Motor neuron (in vitro differentiated cells): ENCODE measurements around the gene FHIT. TPM values are rescaled to one million over a fixed set of nuclear protein-coding genes. Genes with fewer than 3 reads are reported as not detected.
A peak's percentile ranks its signal among the peaks of the same experiment; 100 is the strongest.

Experiments used
- ATAC-seq, 8 experiments: fragments of 200-7000 bp; cut with Tn5 transposase; replicated peaks in 6 of 8; 2 replicates each; pipeline ENCODE4 v1.8.0; 2021; ENCODE audit warnings: mild to moderate bottlenecking in 8 of 8, moderate library complexity in 8 of 8
- H3K27ac ChIP-seq, 2 donors: fragments of 250-450 bp; sonication (Bioruptor Pico); 2 replicates each; pipeline ENCODE4 v1.9.0; 2021; ENCODE audit warnings: antibody characterized with exemption in 2 of 2, mild to moderate bottlenecking in 2 of 2, moderate library complexity in 1 of 2
- H3K4me1 ChIP-seq, 2 donors: fragments of 250-450 bp; sonication (Bioruptor Pico); replicated peaks in 1 of 2; 2 replicates each; pipeline ENCODE4 v1.6.1; 2021; ENCODE audit warnings: antibody characterized with exemption in 2 of 2, mild to moderate bottlenecking in 2 of 2, moderate library complexity in 1 of 2
- H3K4me3 ChIP-seq, 5 donors: fragments of 250-450 bp; sonication (Bioruptor Pico); 2 replicates each; pipeline ENCODE4 v1.9.0; 2021; ENCODE audit warnings: antibody characterized with exemption in 5 of 5, mild to moderate bottlenecking in 5 of 5, moderate library complexity in 4 of 5
- WGBS, 10 experiments: fragments of 450-650 bp; shearing (Covaris generic); methylation state at CpG; one replicate each; pipeline ENCODE4 v1.0.0; 2022; 5-methylcytosine and 5-hydroxymethylcytosine counted together
- in situ Hi-C, 9 experiments: fragments of 400-800 bp; cut with MboI; loops; one replicate each; pipeline ENCODE4 v1.15.0; 2021; ENCODE audit warnings: low sequenced_read_pairs in 9 of 9, low pct_unique_long_range_greater_than_20kb in 2 of 9; ENCODE audit not compliant: unreplicated experiment in 9 of 9
- total RNA-seq, 8 experiments: library from RNA; unstranded; fragments of 300-600 nt; gene quantifications; 2 replicates each; pipeline versions ENCODE4 v1.2.3 to v1.2.4, GENCODE V29; 2022

FHIT gene
- total RNA-seq, 8 experiments from 2014 or later: 1.6 to 25.1 (median 12.1) TPM

DNA sequence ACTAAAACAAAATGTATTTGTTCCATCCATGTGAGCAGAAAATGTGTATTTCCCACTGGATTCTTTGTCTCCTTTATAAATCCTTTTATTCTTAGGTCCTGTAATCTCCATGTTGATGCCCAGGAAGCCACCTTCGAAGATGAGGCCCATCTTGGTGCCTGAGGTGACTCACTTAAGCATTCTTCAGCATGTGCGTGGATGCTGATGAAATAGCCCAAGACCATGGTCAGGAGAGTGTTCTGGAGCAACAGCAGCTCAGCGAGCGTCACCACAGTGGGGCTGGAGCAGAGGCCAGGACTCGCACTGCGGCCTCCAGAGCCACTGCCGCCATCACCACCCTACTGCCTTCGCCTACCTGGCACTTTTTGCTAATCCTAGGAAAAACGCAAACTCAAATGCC is 520.9 kb downstream of the FHIT start:
- Histone ChIP-seq H3K27ac (no peak overlapping the region), H3K4me3 (no peak overlapping the region), H3K4me1 (no peaks in the 10 kb centered on the region)
- WGBS, 10 experiments: 80 to 100% (median 94%) methylated on average over 1 to 7 of the region's 9 CpGs; no CpG with 5 or more reads in 2 of the 10 experiments
- no peak for ATAC-seq
- in situ Hi-C loops: no loop called here

GRCh38 chr3:60729056-60729455 is 522.2 kb downstream of the FHIT start:
- 44 to 96% (median 92%) methylated on average over 2 to 6 of the region's 6 CpGs for WGBS, 10 experiments
- ATAC-seq: no peak
- Histone ChIP-seq H3K4me3 (no peak overlapping the region), H3K27ac (no peak overlapping the region), H3K4me1 (no peaks in the 10 kb centered on the region)
- in situ Hi-C loops: no loop called here

GRCh38 chr3:60728006-60728405 is 523.2 kb downstream of the FHIT start:
- no peak overlapping the region for H3K4me3 ChIP-seq
- 30 to 100% (median 75%) methylated on average over 1 of the region's 1 CpG; no CpG with 5 or more reads in 3 of the 10 experiments for WGBS, 10 experiments
- H3K27ac ChIP-seq: no peak overlapping the region
- no peak for ATAC-seq
- H3K4me1 ChIP-seq: no peaks in the 10 kb centered on the region
- in situ Hi-C loops: no loop called here

DNA sequence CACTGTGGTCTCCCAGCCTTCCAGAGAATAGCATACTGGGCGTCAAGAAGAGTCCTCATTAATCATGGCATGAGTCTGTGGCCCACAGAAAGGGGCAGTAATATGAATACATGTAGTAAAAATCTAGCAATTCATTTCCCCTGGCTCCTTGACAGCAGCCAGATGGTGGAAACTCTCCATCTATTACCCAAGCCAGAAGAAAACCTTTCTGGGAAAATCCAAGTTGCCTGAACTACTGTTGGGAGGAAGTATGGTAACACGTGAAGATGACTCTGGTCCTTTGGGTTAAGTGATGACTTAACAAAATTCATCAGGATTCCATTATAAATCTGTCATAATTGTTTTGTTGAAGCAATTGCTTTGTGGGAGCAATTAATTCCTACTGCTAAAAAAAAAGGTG is 530.5 kb downstream of the FHIT start:
- in situ Hi-C loops: no loop called here
- no peak overlapping the region for H3K4me3 ChIP-seq
- peak in 2 of 8 experiments; percentile 31 to 70 for ATAC-seq
- WGBS, 10 experiments: 33 to 100% (median 64%) methylated on average over 1 to 2 of the region's 2 CpGs; no CpG with 5 or more reads in 3 of the 10 experiments
- no peak overlapping the region for H3K27ac ChIP-seq
- no peaks in the 10 kb centered on the region for H3K4me1 ChIP-seq

- H3K4me3 ChIP-seq: no peak overlapping the region
- no peak for ATAC-seq
- H3K4me1 ChIP-seq: no peaks in the 10 kb centered on the region
- WGBS, 10 experiments: 40 to 100% (median 90%) methylated on average over 1 to 3 of the region's 3 CpGs; no CpG with 5 or more reads in 4 of the 10 experiments
- no peak overlapping the region for H3K27ac ChIP-seq
- in situ Hi-C loops: no loop called here
Observed at GRCh38 chr3:60716573-60716972, 534.7 kb downstream of the FHIT start.

- in situ Hi-C loops: no loop called here
- ATAC-seq: no peak
- WGBS, 10 experiments: 50 to 90% (median 76%) methylated on average over 1 of the region's 1 CpG; no CpG with 5 or more reads in 4 of the 10 experiments
- no peak overlapping the region for H3K27ac ChIP-seq
- H3K4me1 ChIP-seq: no peaks in the 10 kb centered on the region
- no peak overlapping the region for H3K4me3 ChIP-seq
Observed at GRCh38 chr3:60708191-60708975, 542.9 kb downstream of the FHIT start.

DNA sequence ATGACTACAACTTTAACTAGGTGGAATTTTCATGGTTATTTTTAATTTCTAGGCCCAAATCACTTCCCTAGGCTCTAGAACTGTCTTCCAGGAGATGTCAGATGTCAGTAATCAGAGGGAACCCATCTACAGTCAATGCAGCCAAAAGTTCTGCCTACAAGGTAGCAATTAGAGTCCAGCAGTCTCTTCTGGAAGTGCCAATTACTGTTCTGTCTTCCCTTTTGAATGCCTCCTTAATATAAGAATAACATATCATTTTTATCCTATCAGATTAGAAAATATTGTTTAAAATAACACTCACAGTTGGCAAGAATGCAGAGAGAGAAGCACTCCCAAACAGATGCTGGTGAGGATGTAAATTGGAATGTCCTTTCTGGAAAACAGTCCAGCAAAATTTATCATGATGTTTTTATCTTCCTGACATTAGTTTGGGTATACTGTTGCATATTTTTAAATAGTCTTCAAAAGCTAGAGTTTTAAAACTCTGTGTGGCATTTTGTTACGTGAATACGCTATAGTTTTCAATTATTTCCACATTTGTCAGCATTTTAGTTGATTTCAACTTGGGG is 543.7 kb downstream of the FHIT start:
- in situ Hi-C loops: no loop called here
- H3K4me3 ChIP-seq: no peak overlapping the region
- no peak for ATAC-seq
- no peaks in the 10 kb centered on the region for H3K4me1 ChIP-seq
- H3K27ac ChIP-seq: no peak overlapping the region
- WGBS, 10 experiments: 82 to 100% (median 100%) methylated on average over 1 to 2 of the region's 2 CpGs; no CpG with 5 or more reads in 2 of the 10 experiments

GRCh38 chr3:60703956-60704736 is 547.1 kb downstream of the FHIT start:
- 0 to 91% (median 83%) methylated on average over 1 to 3 of the region's 3 CpGs; no CpG with 5 or more reads in 1 of the 10 experiments for WGBS, 10 experiments

DNA sequence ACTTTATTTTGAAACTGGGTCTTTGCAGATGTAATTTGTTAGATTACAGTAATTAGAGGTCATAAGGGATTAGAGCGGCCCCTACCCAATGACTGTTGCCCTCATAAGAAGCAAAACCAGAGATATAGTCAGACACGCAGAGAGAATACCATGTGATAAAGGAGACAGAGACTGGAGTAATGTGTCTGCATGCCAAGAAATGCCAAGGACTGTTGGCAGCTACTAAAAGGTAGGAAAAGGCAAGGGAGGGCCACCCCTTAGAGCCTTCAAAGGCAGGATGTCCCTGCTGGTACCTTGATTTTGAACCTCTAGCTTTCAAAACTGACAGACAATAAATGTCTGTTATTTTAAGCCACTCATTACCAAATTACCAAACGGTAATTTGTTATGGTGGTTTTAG is 548.2 kb downstream of the FHIT start:
- in situ Hi-C loops: no loop called here

More at GRCh38 chr3:60703956-60704736, 547.1 kb downstream of the FHIT start:
- ATAC-seq: peak in 1 of 8 experiments; percentile 50
- no peak overlapping the region for H3K27ac ChIP-seq
- H3K4me3 ChIP-seq: no peak overlapping the region
- in situ Hi-C loops: no loop called here
- H3K4me1 ChIP-seq: no peaks in the 10 kb centered on the region

DNA sequence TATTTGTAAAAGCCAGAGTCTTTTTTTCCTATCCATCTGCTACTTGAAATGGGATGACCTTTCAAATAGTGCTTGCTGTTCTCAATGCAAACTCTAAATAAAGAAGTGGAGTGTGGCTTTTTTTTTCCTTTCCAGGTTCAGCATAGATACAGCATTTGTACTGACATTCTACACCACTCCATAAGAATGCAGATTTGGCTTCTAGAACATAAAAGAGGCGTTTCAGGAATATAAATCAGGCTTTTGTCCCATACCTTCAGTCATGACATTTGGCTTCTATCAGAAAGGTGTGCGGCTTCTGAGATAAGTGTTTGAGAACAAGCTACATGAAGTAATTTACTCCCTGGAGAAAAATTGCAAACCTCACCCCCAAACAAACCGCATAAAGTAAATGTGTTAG is 553.1 kb downstream of the FHIT start:
- 0 to 92% (median 38%) methylated on average over 1 to 3 of the region's 3 CpGs; no CpG with 5 or more reads in 1 of the 10 experiments for WGBS, 10 experiments
- H3K4me3 ChIP-seq: no peak overlapping the region
- in situ Hi-C loops: no loop called here
- ATAC-seq: no peak
- no peak overlapping the region for H3K27ac ChIP-seq
- H3K4me1 ChIP-seq: peaks cover 0 to 14% of the 10 kb centered on the region in 2 donors

More for the DNA sequence above, 548.2 kb downstream of the FHIT start:
- ATAC-seq: no peak
- Histone ChIP-seq H3K27ac (no peak overlapping the region), H3K4me3 (no peak overlapping the region), H3K4me1 (peaks cover 0 to 6% of the 10 kb centered on the region in 2 donors)
- WGBS, 10 experiments: 67 to 100% (median 94%) methylated on average over 1 to 3 of the region's 3 CpGs; no CpG with 5 or more reads in 2 of the 10 experiments

DNA sequence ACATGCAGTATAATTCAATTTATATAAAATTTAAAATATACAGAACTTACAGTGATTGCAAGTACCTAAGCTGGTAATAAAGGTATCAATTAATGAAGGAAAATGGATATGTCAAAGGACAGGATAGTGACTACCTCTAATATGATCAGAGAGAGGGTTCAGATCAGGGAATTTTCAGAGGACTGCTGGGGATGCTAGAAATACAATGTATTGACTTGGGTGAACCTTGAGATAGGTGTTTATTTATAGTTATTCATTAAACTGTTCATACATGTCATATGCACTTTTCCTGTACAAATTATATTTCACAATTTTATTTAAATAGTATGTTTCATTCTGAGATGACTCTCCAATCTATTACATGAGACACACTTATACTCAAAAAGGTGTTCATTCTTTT is 554.1 kb downstream of the FHIT start:
- ATAC-seq: no peak
- Histone ChIP-seq H3K4me3 (no peak overlapping the region), H3K27ac (no peak overlapping the region), H3K4me1 (peaks cover 0 to 14% of the 10 kb centered on the region in 2 donors)
- in situ Hi-C loops: no loop called here

DNA sequence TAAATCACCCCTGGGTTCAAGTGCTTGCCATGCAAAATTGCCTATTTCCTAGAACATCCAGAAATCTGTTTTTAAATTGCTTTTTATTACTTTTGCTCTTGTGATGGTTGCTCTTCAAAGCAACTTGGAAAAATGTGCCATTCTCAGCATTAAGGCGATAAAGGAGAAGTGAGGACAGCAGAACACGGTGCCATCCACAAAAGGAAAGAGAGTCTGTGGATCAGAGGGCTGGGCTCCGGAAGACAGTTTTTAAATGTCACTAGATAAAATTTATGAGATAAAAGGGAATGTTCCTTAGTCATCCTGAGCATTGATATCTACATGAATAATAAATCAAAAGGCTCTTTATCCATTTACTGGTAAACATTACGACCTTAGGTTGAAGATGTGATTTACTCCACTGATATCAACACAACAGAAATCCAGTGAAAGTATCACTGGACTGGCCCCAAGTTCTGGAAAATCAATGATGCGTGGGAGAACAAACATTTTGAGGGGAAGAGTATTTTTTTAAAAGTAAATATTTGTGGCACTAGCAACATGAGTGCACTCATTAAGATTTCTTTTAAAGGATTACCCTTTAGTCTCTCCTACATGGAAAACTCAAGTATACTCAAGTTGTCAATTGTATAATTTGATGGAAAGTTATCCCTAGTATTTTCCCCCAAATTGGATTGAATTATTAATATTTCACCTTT is 554.7 kb downstream of the FHIT start:
- 46 to 100% (median 79%) methylated on average over 1 to 5 of the region's 5 CpGs; no CpG with 5 or more reads in 1 of the 10 experiments for WGBS, 10 experiments
- Histone ChIP-seq H3K4me1 (peaks cover 0 to 14% of the 10 kb centered on the region in 2 donors), H3K27ac (no peak overlapping the region), H3K4me3 (no peak overlapping the region)
- ATAC-seq: peak in 1 of 8 experiments; percentile 57
- in situ Hi-C loops: no loop called here
